OCI-M1 (cell line): ENCODE results near the gene SLC1A3.
"Not testable (repeated sequence)": the region's sequence is repeated elsewhere in the genome, so short reads cannot be mapped to it uniquely, and the experiment has no call there.

Source experiments
- DNase-seq: peaks from one replicate; lab custom pipeline; 2025; lab: John Stamatoyannopoulos, UW

Gene SLC1A3

DNA sequence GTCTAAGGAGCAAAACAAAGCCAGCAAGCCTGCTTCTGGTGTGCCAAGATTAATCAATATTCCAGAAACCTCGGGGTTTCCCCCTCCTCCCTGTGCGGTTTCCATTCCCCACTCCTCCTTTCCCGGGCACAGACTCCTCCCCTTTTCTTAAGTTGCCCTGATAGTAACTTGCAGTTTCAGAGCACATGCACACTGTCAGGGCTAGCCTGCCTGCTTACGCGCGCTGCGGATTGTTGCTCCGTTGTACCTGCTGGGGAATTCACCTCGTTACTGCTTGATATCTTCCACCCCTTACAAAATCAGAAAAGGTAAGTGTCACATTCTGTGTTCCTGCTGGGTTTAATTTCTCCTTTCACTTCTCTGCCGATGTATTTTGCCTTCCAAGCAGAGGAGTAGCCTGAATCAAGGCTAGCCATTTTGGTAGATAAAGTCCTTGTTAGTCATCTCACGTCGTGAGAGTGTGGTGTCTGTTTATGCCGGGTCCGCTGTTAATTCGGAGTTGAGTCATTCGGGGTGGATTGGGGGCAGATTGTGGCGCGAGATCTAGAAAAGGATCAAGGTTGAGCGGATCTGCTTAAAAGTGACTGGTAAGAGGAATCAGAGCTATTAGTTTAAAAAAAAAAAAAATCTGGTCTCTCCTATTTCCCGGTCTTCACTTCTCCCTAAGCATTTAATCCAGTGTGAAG, at the start of gene SLC1A3:
SLC1A3 (plus strand) TSS at position 179 of the 686 bp plus-strand sequence. CDS start 1,818 bp downstream, outside the sequence.
- peak; percentile 68 for DNase-seq

DNA sequence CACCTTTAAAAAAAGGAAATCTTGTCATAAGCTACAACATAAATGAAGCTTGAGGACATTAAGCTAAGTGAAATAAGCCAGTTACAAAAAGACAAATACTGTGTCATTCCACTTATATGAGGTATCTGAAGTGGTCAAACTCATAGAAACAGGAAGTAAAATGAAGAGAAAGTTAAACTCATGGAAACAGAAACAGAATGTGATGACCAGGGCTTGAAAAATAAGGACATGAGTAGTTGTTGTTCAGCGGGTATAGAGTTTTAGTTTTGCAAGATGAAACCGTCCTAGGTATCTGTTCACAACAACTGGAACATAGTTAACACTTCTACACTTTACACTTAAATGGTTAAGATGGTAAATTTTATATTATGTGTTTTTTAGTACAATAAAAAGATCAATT, 47.8 kb upstream of the SLC1A3 start:
- DNase-seq = peak; percentile 47

DNA sequence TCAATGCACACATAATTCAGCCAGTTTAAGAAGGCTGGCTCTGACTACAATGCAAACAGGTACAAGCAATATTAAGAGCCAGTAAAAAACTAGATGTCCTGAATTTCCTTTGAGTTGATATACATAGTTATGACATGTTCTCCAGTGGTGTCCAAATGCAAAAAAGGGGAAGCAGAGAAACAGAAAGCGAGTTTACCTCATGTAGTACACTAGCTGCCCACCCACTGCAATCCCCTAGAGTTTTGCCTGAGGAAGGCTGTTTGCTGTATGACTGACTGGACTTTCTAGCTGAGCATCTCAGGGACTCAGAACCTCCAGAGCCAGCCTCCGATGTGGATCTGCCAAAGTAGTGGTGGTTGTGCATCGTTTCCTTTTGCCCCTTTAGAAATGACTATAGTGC, 44.8 kb upstream of the SLC1A3 start:
- peak; percentile 37 for DNase-seq

DNA sequence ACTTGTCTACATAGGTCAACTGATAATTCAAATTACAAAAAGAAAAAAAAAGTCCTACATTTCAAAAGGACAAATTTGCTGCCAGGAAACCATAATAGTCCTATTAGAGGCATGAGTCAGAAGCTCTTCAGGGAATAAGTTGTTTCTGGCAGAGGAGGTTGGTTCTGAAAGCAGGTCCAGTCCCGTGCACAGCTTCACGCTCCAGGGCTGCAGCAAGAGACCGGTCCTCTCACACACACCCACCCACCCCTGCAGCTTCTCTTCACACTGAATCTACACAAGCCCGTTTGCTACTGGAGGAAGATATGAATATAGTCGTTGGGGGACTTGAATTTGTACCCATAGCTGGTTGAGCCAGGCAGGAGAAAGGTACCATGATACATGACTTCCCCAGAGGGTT, 36.9 kb upstream of the SLC1A3 start:
- no peak for DNase-seq

DNA sequence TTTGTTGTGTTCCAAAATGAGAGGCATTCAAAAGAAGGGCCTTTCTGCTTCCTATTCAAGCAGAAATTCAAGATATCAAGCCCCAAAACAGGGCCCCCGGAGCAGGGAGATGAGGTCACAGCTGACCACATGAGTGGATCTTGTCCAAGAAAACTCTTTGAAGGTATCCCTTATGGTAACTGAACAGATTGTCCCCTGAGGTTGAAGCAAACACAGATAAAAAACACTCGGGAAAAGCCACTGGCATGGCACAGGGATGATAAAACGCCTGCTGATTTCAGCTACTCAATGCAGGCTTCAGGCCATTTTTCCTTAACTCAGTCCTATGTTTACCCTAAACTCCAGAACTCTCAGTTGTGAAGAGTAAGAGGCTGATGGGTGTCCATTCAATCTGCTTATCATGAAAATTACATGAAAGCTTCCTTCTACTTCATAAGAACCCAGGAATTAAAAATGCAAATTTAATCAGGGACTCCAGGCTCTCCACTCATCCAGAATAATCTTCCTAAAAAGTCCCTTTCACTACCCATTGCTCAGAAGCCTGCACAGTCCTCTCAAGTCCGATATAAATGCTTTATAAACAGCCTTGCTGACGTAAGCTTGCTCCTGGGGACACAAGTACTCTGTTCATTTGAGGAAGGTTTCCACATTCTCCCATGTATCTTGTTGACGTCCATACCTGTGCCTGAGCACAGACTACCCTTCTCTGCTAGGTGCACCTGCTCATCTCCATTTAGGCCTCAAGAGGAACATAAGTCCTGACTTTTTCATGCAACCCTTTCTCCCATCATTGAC, 35.9 kb upstream of the SLC1A3 start:
- DNase-seq = peak; percentile 53

DNA sequence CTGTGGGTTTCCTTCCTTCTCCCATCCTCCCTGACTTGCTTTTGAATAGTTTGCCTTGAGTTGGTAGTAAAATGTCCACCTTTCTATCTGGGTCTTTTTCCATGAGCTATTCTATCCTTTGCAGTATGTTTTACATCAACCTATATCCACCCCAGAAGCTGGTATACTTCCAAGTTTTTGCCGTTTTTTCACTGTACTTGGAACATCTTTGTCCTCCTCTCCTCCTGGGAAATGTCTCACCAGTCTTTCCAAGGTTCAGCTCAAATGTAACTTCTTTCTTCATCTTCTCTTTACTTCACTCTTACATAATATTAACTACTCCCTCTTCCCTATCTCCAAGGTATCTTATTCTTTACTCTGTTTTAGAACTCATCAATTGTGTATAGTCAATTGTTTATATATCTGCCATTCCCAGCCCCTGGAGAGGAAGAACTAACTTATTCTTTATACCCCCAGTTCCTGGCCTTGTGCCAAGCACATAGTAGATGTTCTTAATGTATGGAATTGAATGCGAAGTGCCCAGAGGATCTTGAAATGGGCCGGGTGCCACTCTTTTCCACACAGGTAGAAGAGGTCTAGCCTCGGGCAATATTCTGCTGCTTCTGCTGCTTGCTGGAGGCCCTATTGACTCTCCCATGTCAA, 34.9 kb upstream of the SLC1A3 start:
- no peak for DNase-seq

DNA sequence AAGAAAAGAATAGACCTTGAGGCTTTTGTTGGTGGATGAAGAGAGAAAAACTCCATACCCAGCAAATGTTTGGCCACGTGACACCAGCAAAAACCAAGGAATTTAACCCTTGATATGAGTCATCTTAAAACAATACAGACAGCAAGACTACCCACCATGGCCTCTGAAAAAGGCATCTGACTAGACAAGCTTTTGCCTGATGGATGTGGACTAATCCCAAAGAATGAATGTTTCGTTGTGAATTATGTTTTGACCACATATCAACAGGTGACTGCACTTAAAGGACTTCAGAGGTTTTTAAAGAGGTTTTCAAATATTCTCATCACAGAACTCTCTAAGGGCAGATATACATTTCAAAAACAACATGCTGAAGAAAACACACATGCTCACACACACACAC, 33.0 kb upstream of the SLC1A3 start:
- DNase-seq = no peak

DNA sequence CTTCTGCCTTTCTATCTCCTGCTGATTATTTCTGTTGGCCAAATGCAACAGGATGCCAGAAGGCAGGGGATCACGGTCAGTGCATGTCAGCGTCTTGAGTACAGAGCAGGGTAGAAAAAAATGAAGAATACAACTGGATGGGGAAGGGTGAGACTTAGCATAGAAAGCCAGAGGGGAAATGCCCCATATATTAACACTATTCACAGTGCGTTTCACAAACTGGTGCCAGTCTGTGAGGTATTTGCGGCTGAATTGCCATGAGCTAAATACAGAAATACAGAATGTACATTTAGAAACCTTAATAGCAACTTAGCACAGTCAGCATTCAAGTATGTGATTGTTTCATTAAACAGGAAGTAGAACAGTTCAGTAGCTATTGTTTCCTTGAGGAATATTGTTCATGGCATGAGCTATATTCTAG, 31.0 kb upstream of the SLC1A3 start:
- no peak for DNase-seq

DNA sequence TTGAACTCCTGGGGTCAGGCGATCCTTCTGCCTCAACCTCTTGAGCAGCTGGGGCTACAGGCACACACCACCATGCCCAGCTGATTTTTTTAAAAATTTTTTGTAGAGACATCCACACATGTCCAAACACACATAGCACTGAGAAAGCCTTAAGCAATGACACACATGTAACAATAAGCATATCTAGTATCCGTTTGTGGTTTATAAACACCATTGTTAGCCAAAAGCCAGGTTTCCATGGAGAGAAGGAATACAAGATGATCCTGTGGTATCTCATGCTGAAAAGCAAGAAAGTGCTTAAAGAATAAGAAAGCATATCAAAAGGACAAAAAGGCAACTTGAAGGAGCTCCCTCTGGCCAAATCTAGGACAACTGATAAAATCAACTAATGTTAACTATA, 29.7 kb upstream of the SLC1A3 start:
- no peak for DNase-seq

DNA sequence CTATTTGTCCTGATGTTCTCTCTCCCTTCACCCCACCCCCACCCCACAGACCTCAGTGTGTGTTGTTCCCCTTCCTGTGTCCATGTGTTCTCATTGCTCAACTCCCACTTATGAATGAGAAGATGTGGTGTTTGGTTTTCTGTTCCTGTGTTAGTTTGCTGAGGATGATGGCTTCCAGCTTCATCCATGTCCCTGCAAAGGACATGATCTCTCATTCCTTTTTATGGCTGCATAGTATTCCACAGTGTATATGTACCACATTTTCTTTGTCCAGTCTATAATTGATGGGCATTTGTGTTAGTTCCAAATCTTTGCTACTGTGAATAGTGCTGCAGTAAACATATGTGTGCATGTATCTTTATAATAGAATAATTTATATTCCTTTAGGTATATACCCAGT, 26.5 kb upstream of the SLC1A3 start:
- DNase-seq = not testable (repeated sequence)

DNA sequence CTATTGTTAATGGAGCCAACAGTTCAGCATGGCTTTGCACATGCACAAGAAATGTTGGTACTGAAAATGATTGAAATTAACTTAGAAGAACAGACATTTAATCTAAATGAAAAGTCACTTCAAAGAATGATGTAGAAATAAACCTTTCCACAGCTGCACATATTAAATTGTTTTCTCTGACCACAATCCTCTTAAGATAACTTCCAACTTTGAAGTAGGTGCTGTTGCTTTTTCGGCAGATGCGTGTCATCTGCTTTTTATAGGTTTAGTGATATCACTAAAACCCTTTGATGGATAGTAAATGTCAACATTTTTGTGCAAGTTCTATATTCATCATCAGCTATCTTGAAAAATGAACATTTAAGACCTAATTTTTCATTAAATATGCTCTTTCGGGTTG, 25.3 kb upstream of the SLC1A3 start:
- no peak for DNase-seq

DNA sequence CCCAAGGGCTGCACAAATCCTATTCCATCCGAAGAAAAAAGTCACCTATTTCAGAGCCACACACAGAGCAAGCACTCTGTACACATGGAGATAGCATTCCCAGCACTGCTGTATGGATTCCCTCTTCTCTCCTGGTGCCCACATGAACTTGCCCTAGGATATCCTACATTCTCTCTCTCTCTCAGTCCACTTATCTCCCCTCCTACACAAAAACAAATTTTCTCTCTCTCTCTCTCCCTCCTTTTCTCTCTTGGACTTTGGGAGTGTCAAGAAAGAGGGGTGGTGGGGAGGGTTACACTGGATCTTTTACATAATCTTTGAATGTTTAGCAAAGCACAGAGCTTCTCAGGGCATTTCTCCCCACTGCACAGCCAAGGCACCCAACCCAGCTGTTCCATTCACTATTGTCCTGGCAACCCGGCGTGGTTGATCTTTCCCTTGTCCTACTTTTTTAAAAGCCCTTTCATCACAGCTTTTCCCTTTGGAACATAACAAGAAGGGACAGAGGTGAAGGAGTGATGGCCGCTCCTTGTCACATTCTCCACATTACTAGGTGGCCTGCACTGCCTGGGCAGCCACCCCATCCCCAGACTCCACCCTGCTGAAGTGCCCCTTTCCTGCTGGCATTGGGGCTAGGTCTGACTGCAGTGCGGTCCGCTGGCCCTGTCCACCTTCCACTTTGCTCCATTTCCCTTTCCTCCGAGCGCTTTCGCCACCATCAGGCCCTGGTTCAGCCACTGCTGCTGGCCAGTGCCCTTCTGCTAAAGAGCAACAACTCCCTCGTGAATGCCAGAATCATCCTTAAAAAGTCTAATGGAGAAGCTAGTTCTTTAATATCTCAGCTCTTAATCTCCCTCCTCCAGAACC, 22.2 kb upstream of the SLC1A3 start:
- no peak for DNase-seq

DNA sequence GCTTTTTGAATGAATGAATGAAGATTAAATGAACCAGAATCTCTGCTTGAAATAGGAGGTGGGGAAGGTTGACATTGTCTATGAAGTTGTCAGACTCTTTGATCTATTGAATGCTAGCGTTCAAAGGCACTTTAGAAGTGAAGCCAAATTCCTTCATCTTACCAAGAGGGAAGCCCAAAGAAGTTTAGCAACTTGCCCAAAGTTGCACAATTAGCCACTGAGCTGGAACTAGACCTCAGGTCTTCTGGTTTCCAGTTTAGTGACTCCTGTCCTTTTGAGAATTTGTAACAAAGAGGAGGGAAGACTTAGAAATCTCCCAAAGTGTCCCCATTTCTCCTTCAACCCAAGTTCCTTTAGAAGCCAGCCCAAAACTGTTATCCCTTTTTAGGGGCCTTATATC, 20.7 kb upstream of the SLC1A3 start:
- no peak for DNase-seq

DNA sequence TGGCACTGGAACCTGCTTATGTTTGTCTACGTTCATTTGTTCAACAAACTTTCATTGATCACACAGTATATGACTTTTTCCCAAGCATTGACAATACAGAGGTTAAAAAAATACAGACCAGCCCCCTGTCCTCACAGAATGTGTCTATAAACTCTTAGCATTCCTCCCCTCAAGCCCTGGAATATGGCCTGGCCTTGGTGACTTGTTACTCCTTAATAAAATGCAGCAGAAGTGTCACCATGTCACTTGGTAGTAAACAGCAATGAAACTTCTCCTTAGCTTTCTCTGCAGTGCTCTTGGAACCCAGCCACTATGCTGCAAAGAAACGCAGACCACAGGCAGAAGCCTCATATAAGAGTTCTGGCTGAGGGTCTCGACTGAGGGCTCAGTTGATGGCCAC, 19.1 kb upstream of the SLC1A3 start:
- DNase-seq = no peak

DNA sequence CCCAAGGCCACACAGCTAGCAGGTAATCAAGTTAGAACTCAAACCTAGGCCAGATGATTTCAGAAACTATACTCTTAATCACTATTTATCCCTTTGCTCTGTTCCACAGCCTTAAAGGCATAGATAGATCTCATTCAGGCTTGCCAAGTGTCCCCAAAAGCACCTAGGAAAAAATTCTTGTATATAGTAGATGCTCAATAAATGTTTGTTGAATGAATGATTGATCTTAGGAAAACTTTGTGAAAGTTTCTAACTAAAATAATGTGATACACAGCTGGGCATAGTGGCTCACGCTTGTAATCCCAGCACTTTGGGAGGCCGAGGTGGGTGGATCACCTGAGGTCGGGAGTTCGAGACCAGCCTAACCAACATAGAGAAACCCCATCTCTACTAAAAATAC, 16.7 kb upstream of the SLC1A3 start:
- not testable (repeated sequence) for DNase-seq

DNA sequence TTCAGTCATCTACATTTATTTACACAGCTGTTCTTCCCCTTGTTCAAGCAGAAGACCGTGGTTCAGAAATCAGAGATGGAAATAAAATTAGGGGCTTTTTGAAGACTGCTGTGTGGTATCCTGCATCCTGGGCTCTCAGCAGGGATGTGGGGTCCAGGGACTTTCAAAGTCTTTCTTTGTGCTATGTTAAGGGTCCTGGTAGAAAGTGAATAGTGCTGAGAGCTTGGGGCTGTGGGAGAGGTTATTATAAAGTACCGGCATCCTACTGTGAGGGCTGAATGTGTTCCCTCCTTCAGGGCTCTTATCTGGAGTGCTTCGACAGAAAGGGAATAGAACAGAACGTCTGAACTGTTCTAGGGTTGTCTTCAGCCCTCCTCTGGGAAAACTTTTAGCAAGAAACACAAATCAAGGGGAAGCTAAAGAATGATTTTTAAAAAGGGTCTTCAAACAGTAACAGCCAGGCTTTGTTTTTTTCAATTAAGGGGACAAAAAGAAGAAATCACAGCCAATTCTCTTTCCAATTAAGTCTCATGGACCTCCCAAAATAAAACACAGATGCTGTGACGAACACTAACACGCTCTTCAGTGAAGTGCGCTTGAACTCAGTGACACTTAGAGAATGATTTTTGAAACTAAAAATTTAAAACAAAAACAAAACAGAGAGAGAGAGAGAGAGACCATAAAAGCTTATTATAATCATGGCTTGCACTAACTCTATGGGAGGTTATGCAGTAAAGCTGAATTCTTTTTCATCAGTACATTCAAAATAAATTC, 15.7 kb upstream of the SLC1A3 start:
- no peak for DNase-seq

DNA sequence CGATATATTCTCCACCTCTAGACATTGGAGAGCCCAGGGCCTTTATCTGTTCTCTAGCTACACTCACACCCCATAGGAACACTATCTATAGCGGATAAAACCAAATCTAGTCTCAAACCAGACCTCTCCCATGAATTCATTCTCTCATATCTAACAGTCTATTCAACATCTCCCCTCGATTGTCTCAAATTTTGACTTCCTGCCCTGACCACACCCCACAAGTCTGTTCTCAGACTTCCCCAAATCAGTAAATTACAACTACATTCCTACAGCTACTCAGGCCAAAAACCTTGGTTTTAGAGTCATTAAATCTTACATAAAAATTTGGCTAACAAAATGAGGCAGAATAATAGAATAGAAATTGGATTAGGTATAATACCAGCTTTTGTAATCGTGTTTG, 12.5 kb upstream of the SLC1A3 start:
- no peak for DNase-seq

DNA sequence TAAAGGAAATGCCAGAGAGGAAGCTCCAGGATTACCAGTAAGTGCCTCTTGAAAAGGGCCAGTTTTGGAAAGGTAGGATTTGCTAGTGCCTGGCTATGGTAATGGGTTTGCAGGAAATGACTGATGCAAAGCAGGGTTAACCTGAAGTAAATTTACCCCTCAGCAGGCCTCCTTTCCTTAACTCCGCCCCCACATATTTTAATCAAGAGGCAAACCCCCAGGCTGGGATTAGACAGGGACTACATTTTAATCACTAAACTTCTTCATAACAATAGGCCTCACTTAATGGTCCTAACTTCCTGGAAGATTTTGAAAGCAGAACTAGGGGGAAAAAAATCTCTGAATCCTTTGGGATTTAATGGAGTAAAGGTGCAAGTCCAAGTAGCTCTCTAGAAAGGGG, 10.2 kb upstream of the SLC1A3 start:
- DNase-seq = no peak

DNA sequence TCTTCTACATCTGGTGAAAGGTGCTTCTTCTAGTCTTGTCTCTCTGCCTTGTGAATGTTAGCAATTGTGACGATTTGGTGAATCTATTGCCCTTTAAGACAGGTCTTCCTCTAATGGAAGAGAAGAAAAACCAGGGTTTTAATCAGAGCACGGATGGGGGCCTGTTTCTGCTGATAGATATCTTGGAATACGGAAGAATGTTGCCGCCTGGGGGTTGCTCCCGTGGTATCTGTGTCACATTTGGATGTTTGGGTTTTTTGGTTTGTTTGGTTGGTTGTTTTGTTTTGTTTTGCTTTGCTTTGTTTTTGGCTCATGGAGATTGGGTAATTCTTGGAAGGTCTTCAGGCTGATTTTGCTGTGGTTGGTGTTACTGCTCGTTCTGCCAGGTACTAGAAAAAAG, 9.7 kb upstream of the SLC1A3 start:
- no peak for DNase-seq

DNA sequence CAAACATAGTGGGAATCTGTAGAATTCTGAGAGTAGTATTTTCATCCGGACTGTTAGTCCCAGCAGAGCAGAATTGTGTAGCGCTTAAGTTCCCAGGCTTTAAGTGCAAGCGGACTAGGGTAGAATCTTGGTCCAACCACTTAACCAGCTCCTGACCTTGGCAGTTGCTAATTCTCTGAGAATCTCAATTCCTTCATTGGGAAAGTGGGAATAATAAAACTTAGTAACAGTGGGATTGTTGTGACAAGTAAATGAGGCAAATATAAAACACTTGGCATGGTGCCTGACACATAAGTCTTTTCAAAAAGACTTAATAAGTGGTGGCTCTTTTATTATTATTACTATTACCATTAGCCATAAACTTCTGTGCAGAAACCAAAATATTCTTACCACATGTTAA, 8.4 kb upstream of the SLC1A3 start:
- DNase-seq = no peak

DNA sequence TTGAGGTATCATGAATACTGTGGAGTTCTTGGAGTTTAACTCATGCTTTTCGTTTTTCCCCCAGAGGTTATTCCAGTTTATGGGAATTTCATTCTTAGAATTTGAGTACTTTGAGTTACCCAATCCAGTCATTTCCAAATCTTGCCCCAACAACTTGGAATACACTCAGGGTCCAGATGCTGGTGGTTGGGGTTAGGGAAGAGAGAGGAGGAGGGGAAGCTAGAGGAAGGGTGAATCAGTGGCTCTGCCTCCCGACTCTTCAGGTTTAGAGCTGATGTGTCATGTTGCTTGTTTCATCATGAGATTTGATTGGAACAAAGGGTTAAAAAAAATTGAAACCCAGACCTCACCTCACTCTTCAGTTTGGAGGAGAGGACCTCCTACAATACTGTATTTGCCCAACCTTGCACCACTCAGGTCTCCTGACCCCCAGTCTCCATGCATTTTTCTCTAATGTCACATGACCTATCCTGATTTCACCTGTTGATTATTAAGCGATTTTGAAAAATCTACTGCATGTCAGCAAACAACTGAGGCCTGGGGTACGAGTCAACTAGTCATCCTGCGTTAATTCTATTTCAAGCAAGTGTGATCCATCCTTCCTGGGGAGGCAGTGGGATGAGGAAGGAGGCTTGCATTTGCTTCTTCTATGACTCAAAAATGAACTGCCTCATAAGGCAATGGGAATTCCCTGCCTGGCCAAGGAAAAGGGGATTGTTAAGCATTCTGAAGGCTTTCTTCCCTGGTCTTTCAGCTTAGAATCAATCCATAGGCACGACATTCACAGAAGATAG, 6.2 kb upstream of the SLC1A3 start:
- no peak for DNase-seq
